ENCODE results near the gene CASQ2. TPM values are rescaled to one million over a fixed set of nuclear protein-coding genes. Genes with fewer than 3 reads are reported as not detected.
"Not testable (repeated sequence)": the region's sequence is repeated elsewhere in the genome, so short reads cannot be mapped to it uniquely, and the experiment has no call there.

CASQ2 gene
- total and polyA plus RNA-seq, 2 donors, result 1.0 to 6.7 TPM

DNA sequence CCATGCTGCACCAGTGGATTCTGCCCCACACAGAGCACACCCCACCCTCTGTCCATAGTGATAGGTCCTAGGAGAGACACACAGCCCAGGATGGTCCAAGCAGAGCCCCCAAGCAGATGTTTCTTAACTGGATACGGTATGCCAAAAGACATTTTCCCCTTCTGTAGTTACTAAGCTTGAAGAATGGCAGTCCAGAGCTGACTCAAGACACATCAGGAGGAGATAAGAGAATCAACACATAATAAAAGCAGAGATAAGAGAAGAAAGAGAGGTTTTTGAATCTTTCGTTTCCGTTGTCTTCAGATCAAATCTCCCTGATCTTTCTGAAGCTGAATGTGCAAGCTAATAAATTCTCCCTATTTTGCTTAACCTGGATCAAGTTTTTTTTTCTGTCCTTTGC lies 21.8 kb upstream of the CASQ2 start:
- WGBS, result 94% methylated on average over 3 of the region's 3 CpGs
- H3K4me1 ChIP-seq (ENCODE audit: control insufficient read depth in 2 of 2, insufficient read depth in 2 of 2, low read length in 2 of 2), result no peaks in the 10 kb centered on the region
- DNase-seq (ENCODE audit: low read depth in 6 of 9, low spot score in 9 of 9), result no peak
- H3K27ac ChIP-seq (ENCODE audit: low read depth in 1 of 2, low read length in 1 of 2), result no peak overlapping the region
- no peaks in the 10 kb centered on the region for H3K27me3 ChIP-seq (ENCODE audit: control insufficient read depth in 2 of 2, insufficient read depth in 1 of 2, low read length in 1 of 2)
- H3K4me3 ChIP-seq (ENCODE audit: low read length in 2 of 2), result no peak overlapping the region
- H3K36me3 ChIP-seq (ENCODE audit: control insufficient read depth in 2 of 2, insufficient read depth in 2 of 2, low read length in 1 of 2), result no peaks in the 10 kb centered on the region
- H3K9me3 ChIP-seq (ENCODE audit: control insufficient read depth in 2 of 2, insufficient read depth in 1 of 2, low read length in 1 of 2), result no peaks in the 10 kb centered on the region

DNA sequence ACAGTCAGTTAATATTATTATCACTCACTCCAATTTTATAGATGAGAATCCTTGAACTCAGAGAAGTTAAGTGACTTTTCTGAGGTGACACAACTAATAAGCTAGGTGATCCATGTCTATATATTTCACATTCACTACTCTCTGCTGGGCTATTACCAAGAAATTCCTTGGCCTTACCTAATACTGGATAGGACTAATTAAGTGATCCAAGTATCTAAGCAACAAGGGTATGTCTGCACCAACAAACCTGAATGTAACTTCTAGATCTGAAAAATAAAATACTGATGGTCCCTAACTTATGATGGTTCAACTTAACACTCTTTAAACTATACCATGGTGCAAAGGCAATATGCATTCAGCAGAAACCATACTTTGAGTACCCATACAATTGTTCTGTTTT lies 14.8 kb upstream of the CASQ2 start:
- no peak for DNase-seq (ENCODE audit: low read depth in 6 of 9, low spot score in 9 of 9)
- Histone ChIP-seq H3K9me3 (ENCODE audit: control insufficient read depth in 2 of 2, insufficient read depth in 1 of 2, low read length in 1 of 2) (no peaks in the 10 kb centered on the region), H3K4me3 (ENCODE audit: low read length in 2 of 2) (no peak overlapping the region), H3K36me3 (ENCODE audit: control insufficient read depth in 2 of 2, insufficient read depth in 2 of 2, low read length in 1 of 2) (no peaks in the 10 kb centered on the region), H3K27me3 (ENCODE audit: control insufficient read depth in 2 of 2, insufficient read depth in 1 of 2, low read length in 1 of 2) (no peaks in the 10 kb centered on the region), H3K27ac (ENCODE audit: low read depth in 1 of 2, low read length in 1 of 2) (no peak overlapping the region), H3K4me1 (ENCODE audit: control insufficient read depth in 2 of 2, insufficient read depth in 2 of 2, low read length in 2 of 2) (no peaks in the 10 kb centered on the region)

DNA sequence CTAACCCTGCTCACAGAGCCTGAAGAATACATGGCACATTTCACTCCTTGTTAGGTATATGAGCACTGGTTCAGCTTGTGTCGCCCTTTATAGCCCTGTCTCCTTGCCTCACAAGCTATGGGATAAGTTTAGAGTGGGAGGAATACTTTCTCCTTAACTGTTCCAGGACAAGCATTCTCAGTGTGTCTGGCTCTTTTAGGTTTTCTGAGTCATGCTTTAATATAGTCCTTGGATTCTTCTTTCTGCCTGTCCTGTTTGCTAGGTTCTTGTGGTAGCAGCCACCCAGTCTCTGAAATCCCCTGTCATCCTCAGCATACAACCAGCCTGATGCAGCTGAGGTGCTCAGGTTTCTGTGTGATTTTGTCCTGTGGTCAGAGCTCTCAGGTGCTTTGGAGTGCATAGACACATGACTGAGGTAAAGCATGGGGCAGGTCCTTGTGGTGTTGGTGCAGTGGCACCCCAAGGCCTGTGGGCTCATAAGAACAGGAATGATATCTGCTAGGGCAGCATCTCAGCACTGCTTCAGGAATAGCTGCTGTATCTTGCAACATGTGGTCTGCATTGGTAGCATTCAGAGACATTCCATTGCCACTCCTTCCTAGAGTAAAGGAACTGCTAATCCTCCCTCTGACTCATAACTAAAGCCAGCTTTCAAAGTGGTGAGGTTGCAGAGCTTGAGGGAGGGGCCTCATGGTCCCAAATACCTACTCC lies 14.2 kb upstream of the CASQ2 start:
- DNase-seq (ENCODE audit: low read depth in 6 of 9, low spot score in 9 of 9), result no peak
- H3K4me1 ChIP-seq (ENCODE audit: control insufficient read depth in 2 of 2, insufficient read depth in 2 of 2, low read length in 2 of 2), result no peaks in the 10 kb centered on the region
- H3K27me3 ChIP-seq (ENCODE audit: control insufficient read depth in 2 of 2, insufficient read depth in 1 of 2, low read length in 1 of 2), result no peaks in the 10 kb centered on the region
- H3K9me3 ChIP-seq (ENCODE audit: control insufficient read depth in 2 of 2, insufficient read depth in 1 of 2, low read length in 1 of 2), result no peaks in the 10 kb centered on the region
- H3K27ac ChIP-seq (ENCODE audit: low read depth in 1 of 2, low read length in 1 of 2), result no peak overlapping the region
- H3K36me3 ChIP-seq (ENCODE audit: control insufficient read depth in 2 of 2, insufficient read depth in 2 of 2, low read length in 1 of 2), result no peaks in the 10 kb centered on the region
- WGBS, result 98% methylated on average over 1 of the region's 1 CpG
- no peak overlapping the region for H3K4me3 ChIP-seq (ENCODE audit: low read length in 2 of 2)

DNA sequence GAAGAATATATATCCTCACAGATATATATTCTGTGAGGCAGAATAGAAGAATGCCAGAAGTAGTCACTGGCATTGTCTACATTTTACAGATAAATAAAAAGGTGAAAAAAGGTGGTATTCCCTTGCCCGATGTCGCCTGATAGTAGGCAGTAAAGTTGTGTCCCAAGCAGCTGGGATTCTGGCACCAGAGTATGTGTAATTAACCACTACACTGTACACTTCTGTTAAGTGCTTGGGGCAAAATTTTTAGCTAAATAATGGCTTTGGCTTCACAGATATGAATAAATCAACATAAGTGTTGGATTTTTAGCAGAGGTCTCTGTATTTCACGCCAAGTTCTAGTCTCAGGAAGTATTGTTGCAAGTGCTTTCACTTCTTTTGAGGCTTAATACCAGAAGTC lies 13.3 kb upstream of the CASQ2 start:
- Histone ChIP-seq H3K27me3 (ENCODE audit: control insufficient read depth in 2 of 2, insufficient read depth in 1 of 2, low read length in 1 of 2) (no peaks in the 10 kb centered on the region), H3K36me3 (ENCODE audit: control insufficient read depth in 2 of 2, insufficient read depth in 2 of 2, low read length in 1 of 2) (no peaks in the 10 kb centered on the region), H3K9me3 (ENCODE audit: control insufficient read depth in 2 of 2, insufficient read depth in 1 of 2, low read length in 1 of 2) (no peaks in the 10 kb centered on the region), H3K4me1 (ENCODE audit: control insufficient read depth in 2 of 2, insufficient read depth in 2 of 2, low read length in 2 of 2) (no peaks in the 10 kb centered on the region), H3K27ac (ENCODE audit: low read depth in 1 of 2, low read length in 1 of 2) (no peak overlapping the region), H3K4me3 (ENCODE audit: low read length in 2 of 2) (no peak overlapping the region)
- 98% methylated on average over 3 of the region's 3 CpGs for whole genome bisulfite sequencing
- DNase-seq (ENCODE audit: low read depth in 6 of 9, low spot score in 9 of 9), result no peak

DNA sequence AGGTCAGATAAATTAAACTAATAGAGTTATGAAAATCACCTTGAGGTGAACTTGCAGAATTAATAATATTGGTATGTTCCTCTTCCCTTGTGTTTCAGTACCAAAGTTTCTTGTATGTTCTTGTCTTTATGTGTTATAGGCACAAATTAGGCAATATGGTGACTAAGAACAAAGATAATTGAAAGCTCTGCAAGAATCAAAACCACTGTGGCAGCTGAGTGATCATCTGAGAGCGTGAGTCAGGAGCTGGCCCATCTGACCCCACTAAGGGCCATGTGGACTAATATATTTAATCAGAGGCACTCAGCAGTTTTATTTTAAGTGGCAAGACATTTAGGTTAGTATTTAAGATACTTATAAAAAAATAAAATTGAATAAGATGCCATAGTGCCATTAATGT lies 12.8 kb upstream of the CASQ2 start:
- H3K4me1 ChIP-seq (ENCODE audit: control insufficient read depth in 2 of 2, insufficient read depth in 2 of 2, low read length in 2 of 2), result no peaks in the 10 kb centered on the region
- H3K27me3 ChIP-seq (ENCODE audit: control insufficient read depth in 2 of 2, insufficient read depth in 1 of 2, low read length in 1 of 2), result no peaks in the 10 kb centered on the region
- WGBS, result 100% methylated on average over 1 of the region's 1 CpG
- no peak overlapping the region for H3K4me3 ChIP-seq (ENCODE audit: low read length in 2 of 2)
- no peak for DNase-seq (ENCODE audit: low read depth in 6 of 9, low spot score in 9 of 9)
- no peaks in the 10 kb centered on the region for H3K36me3 ChIP-seq (ENCODE audit: control insufficient read depth in 2 of 2, insufficient read depth in 2 of 2, low read length in 1 of 2)
- H3K9me3 ChIP-seq (ENCODE audit: control insufficient read depth in 2 of 2, insufficient read depth in 1 of 2, low read length in 1 of 2), result no peaks in the 10 kb centered on the region
- no peak overlapping the region for H3K27ac ChIP-seq (ENCODE audit: low read depth in 1 of 2, low read length in 1 of 2)

DNA sequence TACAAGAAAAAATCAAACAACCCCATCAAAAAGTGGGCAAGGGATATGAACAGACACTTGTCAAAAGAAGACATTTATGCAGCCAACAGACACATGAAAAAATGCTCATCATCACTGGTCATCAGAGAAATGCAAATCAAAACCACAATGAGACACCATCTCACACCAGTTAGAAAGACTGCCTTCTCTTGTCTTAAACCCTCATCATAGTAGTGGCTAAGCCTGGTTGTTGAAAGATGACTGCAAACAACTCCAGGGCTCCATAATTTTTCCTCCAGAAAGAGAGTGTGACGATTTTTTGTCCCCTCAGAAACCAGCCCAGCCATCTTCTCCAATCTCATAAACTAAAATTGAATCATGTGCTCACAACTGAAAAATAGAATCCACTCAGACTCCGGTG lies 12.1 kb upstream of the CASQ2 start:
- H3K27ac ChIP-seq (ENCODE audit: low read depth in 1 of 2, low read length in 1 of 2); H3K27me3 ChIP-seq (ENCODE audit: control insufficient read depth in 2 of 2, insufficient read depth in 1 of 2, low read length in 1 of 2); H3K4me3 ChIP-seq (ENCODE audit: low read length in 2 of 2); H3K36me3 ChIP-seq (ENCODE audit: control insufficient read depth in 2 of 2, insufficient read depth in 2 of 2, low read length in 1 of 2); DNase-seq (ENCODE audit: low read depth in 6 of 9, low spot score in 9 of 9); H3K4me1 ChIP-seq (ENCODE audit: control insufficient read depth in 2 of 2, insufficient read depth in 2 of 2, low read length in 2 of 2); H3K9me3 ChIP-seq (ENCODE audit: control insufficient read depth in 2 of 2, insufficient read depth in 1 of 2, low read length in 1 of 2): not testable (repeated sequence)
- WGBS, result 88% methylated on average over 2 of the region's 2 CpGs

DNA sequence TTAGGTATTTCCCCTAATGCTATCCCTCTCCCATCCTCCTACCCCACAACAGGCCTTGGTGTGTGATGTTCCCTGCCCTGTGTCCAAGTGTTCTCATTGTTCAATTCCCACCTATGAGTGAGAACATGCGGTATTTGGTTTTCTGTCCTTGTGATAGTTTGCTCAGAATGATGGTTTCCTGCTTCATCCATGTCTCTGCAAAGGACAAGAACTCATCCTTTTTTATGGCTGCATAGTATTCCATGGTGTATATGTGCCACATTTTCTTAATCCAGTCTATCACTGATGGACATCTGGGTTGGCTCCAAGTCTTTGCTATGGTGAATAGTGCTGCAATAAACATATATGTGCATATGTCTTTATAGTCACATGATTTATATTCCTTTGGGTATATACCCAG lies 10.6 kb upstream of the CASQ2 start:
- WGBS, result 97% methylated on average over 1 of the region's 1 CpG
- H3K27ac ChIP-seq (ENCODE audit: low read depth in 1 of 2, low read length in 1 of 2); H3K36me3 ChIP-seq (ENCODE audit: control insufficient read depth in 2 of 2, insufficient read depth in 2 of 2, low read length in 1 of 2); H3K9me3 ChIP-seq (ENCODE audit: control insufficient read depth in 2 of 2, insufficient read depth in 1 of 2, low read length in 1 of 2); H3K27me3 ChIP-seq (ENCODE audit: control insufficient read depth in 2 of 2, insufficient read depth in 1 of 2, low read length in 1 of 2); H3K4me1 ChIP-seq (ENCODE audit: control insufficient read depth in 2 of 2, insufficient read depth in 2 of 2, low read length in 2 of 2); DNase-seq (ENCODE audit: low read depth in 6 of 9, low spot score in 9 of 9); H3K4me3 ChIP-seq (ENCODE audit: low read length in 2 of 2): not testable (repeated sequence)

DNA sequence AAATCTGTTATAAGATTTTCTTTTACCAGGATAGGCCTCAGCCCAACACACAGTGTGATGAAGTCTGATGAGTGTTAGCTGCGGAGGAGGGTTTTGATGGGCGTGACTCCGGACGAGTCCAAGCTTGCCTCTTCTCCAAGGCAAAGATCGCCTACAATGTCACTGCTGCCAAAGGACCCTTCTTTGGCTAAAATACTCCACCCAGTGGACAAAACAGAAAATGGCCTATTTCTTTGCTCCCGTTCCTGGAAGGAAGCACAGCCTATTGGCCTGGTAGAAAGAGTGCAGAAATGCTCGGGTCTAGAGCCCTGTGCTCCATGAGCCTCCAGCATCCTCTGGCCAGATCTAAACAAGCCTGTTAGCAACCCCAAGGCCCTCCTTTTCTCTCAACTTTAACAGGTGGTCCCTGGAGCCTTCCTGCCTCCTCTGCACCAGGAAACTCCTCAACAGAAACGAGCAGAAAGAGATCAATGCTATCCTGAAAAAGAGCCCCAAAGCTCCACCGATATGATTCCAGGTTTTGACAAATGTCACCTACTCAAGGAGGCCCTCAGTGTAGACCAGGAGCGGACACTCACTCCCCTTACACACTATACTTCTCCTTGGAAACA lies 3.4 kb upstream of the CASQ2 start:
- WGBS, result 36% methylated on average over 10 of the region's 10 CpGs
- peaks cover 0 to 2% of the 10 kb centered on the region in 2 donors for H3K27me3 ChIP-seq (ENCODE audit: control insufficient read depth in 2 of 2, insufficient read depth in 1 of 2, low read length in 1 of 2)
- H3K27ac ChIP-seq (ENCODE audit: low read depth in 1 of 2, low read length in 1 of 2), result no peak overlapping the region
- H3K36me3 ChIP-seq (ENCODE audit: control insufficient read depth in 2 of 2, insufficient read depth in 2 of 2, low read length in 1 of 2), result no peaks in the 10 kb centered on the region
- no peaks in the 10 kb centered on the region for H3K9me3 ChIP-seq (ENCODE audit: control insufficient read depth in 2 of 2, insufficient read depth in 1 of 2, low read length in 1 of 2)
- no peak overlapping the region for H3K4me3 ChIP-seq (ENCODE audit: low read length in 2 of 2)
- peak; percentile 30 to 85 (median 59) for DNase-seq (ENCODE audit: low read depth in 6 of 9, low spot score in 9 of 9)
- no peaks in the 10 kb centered on the region for H3K4me1 ChIP-seq (ENCODE audit: control insufficient read depth in 2 of 2, insufficient read depth in 2 of 2, low read length in 2 of 2)

DNA sequence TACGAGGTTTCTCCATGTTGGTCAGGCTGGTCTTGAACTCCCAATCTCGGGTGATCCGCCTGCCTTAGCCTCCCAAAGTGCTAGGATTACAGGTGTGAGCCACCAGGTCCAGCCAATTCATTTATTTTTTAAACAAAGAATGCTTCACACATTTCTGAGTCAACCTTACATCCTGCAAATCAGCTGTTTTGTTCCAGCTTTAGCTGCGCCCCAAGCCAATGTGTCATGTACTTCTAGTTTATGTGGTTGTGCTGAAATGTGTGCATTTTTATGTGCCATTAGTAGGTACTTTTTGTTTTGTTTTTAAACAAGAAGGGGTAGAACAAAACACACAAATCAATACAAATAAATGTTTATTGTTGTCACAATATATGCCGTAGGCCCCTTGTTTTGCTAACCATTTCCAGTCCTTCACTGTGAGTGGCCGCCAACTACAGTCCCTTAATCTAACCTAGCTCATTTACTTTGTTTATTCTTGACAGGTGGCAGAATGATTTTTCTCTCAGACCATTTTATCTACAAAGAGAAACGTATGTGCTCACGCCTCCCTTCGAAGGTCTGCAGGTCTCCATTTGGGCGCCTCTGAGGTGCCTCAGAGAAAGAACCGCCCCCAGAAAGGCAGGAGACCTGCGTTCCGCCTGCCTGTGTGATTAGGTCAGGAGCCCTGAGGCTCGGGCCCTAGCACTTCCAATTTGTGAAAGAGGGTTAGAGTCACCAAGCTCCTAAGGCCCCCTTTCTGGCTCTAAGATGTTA lies 2.8 kb upstream of the CASQ2 start:
- Histone ChIP-seq H3K27ac (ENCODE audit: low read depth in 1 of 2, low read length in 1 of 2) (no peak overlapping the region), H3K9me3 (ENCODE audit: control insufficient read depth in 2 of 2, insufficient read depth in 1 of 2, low read length in 1 of 2) (no peaks in the 10 kb centered on the region), H3K4me1 (ENCODE audit: control insufficient read depth in 2 of 2, insufficient read depth in 2 of 2, low read length in 2 of 2) (no peaks in the 10 kb centered on the region), H3K36me3 (ENCODE audit: control insufficient read depth in 2 of 2, insufficient read depth in 2 of 2, low read length in 1 of 2) (no peaks in the 10 kb centered on the region), H3K4me3 (ENCODE audit: low read length in 2 of 2) (no peak overlapping the region), H3K27me3 (ENCODE audit: control insufficient read depth in 2 of 2, insufficient read depth in 1 of 2, low read length in 1 of 2) (peaks cover 0 to 2% of the 10 kb centered on the region in 2 donors)
- WGBS, result 76% methylated on average over 14 of the region's 14 CpGs
- no peak for DNase-seq (ENCODE audit: low read depth in 6 of 9, low spot score in 9 of 9)
